ENCODE data around the gene THSD4.

THSD4 gene

GRCh38 chr15:71825021-71825730 is 709.9 kb downstream of the THSD4 start:
- Histone ChIP-seq H3K27me3 (no peaks in the 10 kb centered on the region), H3K27ac (no peak overlapping the region), H3K36me3 (peaks cover 67 to 100% (median 87%) of the 10 kb centered on the region in 11 experiments), H3K9me3 (replicated peaks in 1 of 11) (peaks cover 41 to 57% (median 46%) of the 10 kb centered on the region in 11 experiments), H3K4me1 (no peaks in the 10 kb centered on the region), H4K20me1 (no peaks in the 10 kb centered on the region), H3K4me2 (no peak overlapping the region), H3K4me3 (no peak overlapping the region), H3K9ac (no peak overlapping the region)
- no peak for TF ChIP-seq Cebpa-rat (IDR thresholded peaks at IDR 0.05)

- Histone ChIP-seq H3K4me1 (no peaks in the 10 kb centered on the region), H3K36me3 (peaks cover 66 to 96% (median 87%) of the 10 kb centered on the region in 11 experiments), H3K4me3 (no peak overlapping the region), H3K27me3 (no peaks in the 10 kb centered on the region), H3K9me3 (replicated peaks in 1 of 11) (peaks cover 31 to 47% (median 36%) of the 10 kb centered on the region in 11 experiments), H3K4me2 (no peak overlapping the region), H3K27ac (no peak overlapping the region), H4K20me1 (no peaks in the 10 kb centered on the region), H3K9ac (no peak overlapping the region)
- no peak for TF ChIP-seq Cebpa-rat (IDR thresholded peaks at IDR 0.05)
Observed at GRCh38 chr15:71826196-71826595, 710.9 kb downstream of the THSD4 start.

GRCh38 chr15:71830981-71831380 is 715.7 kb downstream of the THSD4 start:
- no peaks in the 10 kb centered on the region for H4K20me1 ChIP-seq
- H3K27ac ChIP-seq: no peak overlapping the region
- no peak overlapping the region for H3K9ac ChIP-seq
- H3K9me3 ChIP-seq (replicated peaks in 1 of 11): peaks cover 0 to 10% (median 0%) of the 10 kb centered on the region in 11 experiments; a peak in 2 of 22 replicates
- no peak overlapping the region for H3K4me3 ChIP-seq
- no peaks in the 10 kb centered on the region for H3K27me3 ChIP-seq
- TF ChIP-seq Cebpa-rat (IDR thresholded peaks at IDR 0.05): no peak
- 0 out of 20 replicates have a peak, but pooled peaks cover 0 to 5% (median 0%) of the 10 kb centered on the region in 10 experiments for H3K4me1 ChIP-seq
- H3K36me3 ChIP-seq: peaks cover 34 to 56% (median 48%) of the 10 kb centered on the region in 11 experiments
- H3K4me2 ChIP-seq: no peak overlapping the region
